Retina (tissue), 1 donor: ENCODE measurements around the gene CCM2L.

Source experiments
- DNase-seq: peaks from one replicate; pipeline ENCODE4 v3.0.0-alpha.2; 2016

Gene CCM2L

DNA sequence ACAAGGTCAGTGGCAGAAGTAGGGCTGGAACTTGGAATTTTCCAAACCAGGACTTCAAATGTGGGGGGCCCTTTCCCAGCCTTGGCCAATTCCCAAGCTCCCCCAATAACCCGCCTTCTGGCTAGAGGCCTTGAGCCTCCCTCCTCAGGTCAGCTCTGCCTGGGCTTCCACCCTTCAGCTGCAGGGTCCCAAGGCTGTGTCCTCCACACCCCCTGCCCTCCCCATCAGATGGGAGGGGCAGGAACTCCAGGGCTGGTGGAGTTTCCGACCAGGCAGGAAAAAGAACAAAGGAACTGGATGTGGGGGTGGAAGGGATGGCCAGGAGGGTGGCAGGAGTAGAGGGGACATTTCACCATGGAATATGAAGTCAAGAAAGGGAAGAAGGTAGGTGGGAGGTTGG is at the start of gene CCM2L:
CCM2L (plus strand) TSS at position 338 of the 400 bp plus-strand sequence; CDS start at position 355, 17 bp downstream.
- no peak for DNase-seq

DNA sequence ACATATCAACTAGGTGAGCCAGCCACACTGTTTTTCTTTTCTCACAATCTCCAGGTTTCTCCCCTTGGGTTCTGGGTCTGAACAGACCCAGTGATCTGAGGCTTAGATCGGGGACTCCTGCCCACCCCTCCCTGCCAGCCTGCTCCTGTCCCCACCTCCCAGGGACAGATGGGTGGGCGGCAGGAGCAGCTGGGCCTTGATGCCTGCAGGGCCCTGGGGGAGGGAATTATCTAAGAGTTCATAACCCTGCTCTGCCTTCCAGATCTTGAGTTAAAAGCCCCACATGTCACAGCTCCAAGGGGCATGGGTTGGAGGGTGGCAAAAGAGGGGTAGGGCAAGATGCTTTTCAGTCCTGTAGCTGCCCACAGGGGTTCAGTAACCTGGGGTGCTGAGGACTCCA is 47.5 kb upstream of the CCM2L start:
- DNase-seq = peak; percentile 54

DNA sequence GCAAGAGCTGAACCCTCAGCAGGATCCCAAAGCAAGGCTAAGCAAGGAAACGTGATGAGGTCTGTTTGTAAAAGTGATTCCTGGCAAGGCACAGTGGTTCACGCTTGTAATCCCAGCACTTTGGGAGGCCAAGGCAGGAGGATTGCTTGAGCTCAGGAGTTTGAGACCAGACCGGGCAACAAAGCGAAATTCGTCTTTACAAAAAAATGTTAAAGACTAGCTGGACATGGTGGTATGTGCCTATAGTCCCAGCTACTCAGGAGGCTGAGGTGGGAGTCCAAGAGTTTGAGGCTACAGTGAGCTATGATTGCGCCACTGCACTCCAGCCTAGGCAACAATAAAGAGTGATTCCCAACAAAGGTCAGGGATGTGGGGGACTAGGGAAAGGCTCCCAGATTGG is 46.3 kb upstream of the CCM2L start:
- DNase-seq = peak; percentile 40

GRCh38 chr20:31966991-31967655 is 43.1 kb upstream of the CCM2L start:
- DNase-seq = peak; percentile 47

DNA sequence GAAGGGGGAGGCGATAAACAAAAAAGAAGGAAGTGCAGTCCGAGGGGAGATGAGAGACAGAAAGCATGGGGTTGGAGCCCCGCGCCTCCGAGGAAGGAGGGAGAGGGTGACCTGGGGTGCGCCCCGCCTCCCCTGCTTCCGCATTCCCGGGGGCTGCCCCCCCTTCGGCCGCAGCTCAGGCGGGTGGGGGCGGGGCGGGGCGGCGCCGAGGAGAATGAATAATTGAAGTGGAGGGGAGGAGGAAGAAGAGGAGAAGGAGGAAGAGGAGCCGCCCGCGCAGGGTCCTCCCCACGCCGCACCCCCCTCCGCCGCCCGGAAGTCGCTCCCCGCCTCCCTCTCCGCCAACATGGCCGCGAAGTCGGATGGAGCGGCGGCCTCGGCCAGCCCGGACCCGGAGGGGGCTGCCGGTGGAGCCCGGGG is 42.4 kb upstream of the CCM2L start, which contains the start of gene XKR7:
XKR7 (plus strand) TSS at position 322 of the 420 bp plus-strand sequence; CDS start at position 347, 25 bp downstream.
- DNase-seq = no peak

DNA sequence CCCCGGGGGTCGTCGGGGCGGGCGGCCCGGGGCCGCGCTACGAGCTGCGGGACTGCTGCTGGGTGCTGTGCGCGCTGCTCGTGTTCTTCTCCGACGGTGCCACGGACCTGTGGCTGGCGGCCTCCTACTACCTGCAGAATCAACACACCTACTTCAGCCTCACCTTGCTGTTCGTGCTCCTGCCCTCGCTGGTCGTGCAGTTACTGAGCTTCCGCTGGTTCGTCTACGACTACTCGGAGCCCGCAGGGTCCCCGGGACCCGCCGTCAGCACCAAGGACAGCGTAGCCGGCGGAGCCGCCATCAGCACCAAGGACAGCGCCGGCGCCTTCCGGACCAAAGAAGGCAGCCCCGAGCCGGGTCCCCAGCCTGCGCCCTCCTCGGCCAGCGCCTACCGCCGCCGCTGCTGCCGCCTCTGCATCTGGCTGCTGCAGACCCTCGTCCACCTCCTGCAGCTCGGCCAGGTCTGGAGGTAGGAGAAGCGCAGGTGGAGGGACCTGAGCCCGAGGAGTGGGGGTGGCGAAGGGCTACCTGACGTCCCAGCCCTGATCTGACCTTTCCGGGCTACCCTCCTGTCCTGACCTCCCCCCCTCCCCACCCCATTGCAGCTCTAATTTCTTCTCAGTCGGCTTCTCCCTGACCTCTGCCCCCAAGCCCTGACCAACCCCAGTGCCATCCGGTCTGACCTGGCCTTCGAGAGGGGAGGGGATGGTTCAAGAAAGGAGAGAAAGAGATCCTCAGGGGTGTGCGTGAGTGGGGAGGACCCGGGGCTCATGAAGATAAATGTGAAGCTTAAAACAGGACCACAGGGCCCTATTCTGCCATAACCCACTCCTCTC is 41.7 kb upstream of the CCM2L start:
- DNase-seq = peak; percentile 92

- DNase-seq = no peak
Measured at GRCh38 chr20:31969991-31970390, 40.2 kb upstream of the CCM2L start.

DNA sequence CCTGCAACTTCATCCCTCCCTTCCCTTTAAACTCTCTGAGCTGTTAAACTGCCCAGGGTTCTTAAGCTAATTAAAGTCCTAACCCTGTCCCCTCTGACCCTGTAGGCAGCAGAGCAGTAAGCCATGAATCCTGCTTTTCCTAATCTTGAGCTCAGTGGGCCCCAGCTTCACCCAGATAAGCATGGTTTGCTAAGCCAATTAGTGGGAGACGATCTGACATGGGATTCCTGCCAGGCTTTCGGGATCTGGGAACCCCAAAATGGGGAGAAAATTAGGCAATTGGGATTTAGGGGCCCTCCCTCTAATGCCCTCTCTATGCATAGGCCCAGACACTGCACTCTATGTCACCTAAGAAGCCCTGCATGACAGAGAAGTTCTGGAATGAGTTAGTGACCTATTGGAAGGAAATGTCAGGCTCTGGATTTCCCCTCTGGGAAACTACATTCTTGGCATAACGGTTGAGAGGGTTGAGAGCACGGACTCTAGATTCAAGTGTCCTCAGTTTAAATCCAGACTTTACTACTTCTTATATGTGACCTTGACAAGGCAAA is 37.7 kb upstream of the CCM2L start:
- DNase-seq = no peak

GRCh38 chr20:31974296-31974695 is 35.9 kb upstream of the CCM2L start:
- no peak for DNase-seq

DNA sequence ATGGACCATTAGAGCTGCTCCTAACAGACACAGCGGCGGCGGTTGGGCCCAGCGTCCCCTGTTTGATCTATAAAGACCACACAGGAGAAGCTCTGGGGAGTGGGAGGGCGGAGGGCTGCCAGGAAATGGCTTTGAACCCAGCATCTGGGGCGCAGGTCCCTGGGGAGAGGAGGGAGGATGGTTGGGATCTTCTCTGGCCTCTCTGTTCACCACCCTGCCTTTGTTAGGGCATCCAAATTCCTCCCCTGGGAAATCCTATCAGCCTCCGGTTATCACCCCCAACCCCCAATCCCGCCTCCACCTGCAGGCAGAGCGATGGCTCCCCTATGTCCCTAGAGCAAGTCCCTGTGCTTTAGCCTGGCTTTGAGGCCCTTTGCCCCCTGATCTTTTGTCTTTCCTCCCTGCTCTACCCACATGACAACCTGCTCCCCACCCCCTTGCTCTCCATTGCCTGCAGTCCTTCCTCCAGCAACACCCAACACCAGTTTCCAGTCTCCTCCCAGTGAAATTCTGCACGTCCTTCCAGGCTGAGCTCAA is 35.2 kb upstream of the CCM2L start:
- peak; percentile 72 for DNase-seq

DNA sequence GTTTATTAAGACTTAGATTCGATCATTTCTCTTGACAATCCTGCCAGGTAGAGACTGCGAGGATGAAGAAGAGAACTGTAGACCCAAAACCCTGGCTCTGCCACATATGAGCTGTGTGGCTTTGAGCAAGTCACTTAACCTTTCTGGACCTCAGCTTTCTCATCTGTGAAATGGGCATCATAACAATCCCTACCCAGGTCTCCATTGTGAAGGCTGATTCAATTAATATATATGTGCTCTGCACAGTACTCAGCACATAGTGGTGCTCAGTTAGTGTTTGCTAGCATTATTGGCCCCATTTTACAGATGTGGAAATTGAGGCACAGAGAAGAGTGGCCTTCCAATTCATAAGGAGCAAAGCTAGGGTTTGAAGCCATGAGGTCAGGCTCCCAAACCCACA is 34.4 kb upstream of the CCM2L start:
- no peak for DNase-seq

GRCh38 chr20:31977080-31977479 is 33.2 kb upstream of the CCM2L start:
- DNase-seq = no peak

GRCh38 chr20:31979713-31980426 is 30.4 kb upstream of the CCM2L start:
- no peak for DNase-seq

DNA sequence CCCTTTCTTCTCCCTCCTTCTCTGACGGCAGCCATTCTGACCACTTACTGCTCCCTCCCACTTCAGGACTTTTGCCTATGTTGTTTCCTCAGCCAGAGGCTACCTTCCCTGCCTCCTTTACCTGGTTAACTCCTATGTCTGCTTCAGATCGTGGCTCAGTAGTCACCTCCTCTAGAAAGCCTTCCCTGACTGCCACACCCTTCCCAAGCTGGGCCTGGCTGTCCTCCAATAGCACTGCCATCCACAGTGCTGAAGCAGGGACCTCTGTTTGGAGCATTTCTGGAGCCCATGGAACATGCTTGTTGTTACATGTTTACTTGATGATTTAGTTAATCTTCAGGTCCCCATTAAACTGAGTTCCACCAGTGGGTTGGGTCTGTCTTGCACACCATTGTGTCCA is 28.5 kb upstream of the CCM2L start:
- DNase-seq = no peak

DNA sequence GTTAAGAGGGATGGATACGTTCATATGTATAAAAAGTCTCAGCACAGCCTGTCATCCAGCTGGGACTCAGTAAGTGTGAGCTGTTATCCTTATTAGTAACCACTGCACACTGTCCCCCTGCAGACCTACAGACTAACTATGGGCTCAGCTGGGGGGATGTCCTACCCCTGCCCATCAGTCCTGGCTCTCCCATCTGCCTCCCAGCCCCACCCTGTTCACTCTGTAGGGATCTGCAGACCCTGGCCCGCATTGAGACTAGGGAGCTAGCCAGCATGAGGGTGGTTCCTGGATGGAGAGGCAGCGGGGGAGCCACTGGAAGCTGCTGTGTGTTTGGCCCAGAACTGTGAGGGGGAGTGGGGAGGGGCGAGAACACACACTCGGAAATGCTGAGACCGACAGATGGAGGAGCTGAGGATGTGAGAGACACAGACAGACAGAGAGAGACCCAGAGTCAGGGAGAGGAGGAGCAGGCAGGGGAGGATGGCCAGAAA is 25.2 kb upstream of the CCM2L start:
- DNase-seq = peak; percentile 49

DNA sequence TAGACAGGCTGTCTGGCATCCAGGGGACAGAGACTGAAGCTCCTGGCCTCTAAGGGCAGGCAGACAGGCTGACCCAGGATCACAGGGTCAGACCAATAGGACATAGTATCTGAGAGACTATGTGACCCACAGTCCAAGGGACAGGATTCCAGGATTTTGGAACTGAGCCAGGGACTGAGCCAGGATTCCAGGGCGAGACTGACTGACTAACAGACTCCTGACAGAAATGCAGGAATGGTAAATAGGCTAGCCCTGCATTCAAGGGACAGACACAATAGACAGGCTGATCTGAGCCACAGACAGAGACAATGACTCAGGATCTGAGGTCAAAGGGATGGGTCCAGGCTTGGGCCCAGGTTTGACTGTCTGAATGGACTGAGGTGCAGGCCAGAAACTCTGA is 22.5 kb upstream of the CCM2L start:
- no peak for DNase-seq

- DNase-seq = no peak
Measured at GRCh38 chr20:31988430-31989015, 21.7 kb upstream of the CCM2L start.

- DNase-seq = no peak
Measured at GRCh38 chr20:31989030-31989645, 21.1 kb upstream of the CCM2L start.

- DNase-seq = no peak
Measured at GRCh38 chr20:31990641-31991338, 19.4 kb upstream of the CCM2L start.

DNA sequence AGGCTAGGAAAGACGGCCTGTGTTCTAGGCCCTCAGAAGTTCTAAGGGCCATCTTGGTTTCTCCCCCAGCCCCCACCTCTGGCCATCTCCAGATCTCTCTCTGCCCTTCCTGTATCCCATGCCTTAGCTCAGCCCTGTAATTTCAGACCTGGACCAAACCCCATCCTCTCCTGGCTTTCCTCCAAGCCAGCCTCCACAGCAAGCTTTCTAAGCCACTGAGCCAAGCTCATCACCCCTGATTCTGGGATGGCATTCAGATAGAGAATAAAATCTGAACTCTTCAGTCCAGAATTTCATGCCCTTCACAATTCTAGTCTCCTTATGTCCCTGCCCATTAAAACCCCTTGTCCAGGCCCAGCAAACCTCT is 18.9 kb upstream of the CCM2L start:
- DNase-seq = no peak

- no peak for DNase-seq
Measured at GRCh38 chr20:31992086-31992485, 18.2 kb upstream of the CCM2L start.
